Uterus (tissue), 2 donors: ENCODE results near the gene OTOA.

Experiments
- POLR2A ChIP-seq, 2 donors: fragments of 450-650 bp; IDR thresholded peaks; one replicate each; pipeline ENCODE4 v1.6.1; 2016; ENCODE audit warnings: antibody characterized with exemption in 2 of 2, mild to moderate bottlenecking in 1 of 2, moderate library complexity in 1 of 2
- TF ChIP-seq, protein P1 (sequence below), 4 experiments: fragments of 200-600 bp in 2 of 4; fragments of 450-650 bp in 2 of 4; sonication (generic) in 2 of 4; IDR thresholded peaks; one replicate each; pipeline ENCODE4 v1.5.1; 2016 to 2019; ENCODE audit warnings: antibody characterized with exemption in 4 of 4, mild to moderate bottlenecking in 2 of 4, moderate library complexity in 1 of 4

DNA sequence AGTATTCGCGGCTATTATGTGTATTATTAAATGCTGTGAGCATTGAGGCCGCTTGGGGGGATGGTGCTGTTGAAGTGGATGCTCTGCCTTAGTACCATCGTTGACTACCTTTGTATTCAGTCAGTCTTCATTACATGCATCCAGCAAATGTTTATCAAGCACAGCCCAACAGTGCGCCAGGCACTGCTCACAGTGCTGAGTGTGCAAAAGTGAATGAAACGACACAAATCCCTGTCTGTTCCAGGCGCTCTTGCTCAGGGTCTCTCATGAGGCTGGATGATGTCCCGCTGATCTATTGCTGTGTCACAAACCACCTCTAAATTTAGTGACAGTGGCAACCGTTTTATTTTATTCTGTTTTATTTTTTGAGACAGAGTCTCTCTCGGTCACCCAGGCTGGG, 53.8 kb downstream of the OTOA start:
- TF ChIP-seq, protein P1, sequence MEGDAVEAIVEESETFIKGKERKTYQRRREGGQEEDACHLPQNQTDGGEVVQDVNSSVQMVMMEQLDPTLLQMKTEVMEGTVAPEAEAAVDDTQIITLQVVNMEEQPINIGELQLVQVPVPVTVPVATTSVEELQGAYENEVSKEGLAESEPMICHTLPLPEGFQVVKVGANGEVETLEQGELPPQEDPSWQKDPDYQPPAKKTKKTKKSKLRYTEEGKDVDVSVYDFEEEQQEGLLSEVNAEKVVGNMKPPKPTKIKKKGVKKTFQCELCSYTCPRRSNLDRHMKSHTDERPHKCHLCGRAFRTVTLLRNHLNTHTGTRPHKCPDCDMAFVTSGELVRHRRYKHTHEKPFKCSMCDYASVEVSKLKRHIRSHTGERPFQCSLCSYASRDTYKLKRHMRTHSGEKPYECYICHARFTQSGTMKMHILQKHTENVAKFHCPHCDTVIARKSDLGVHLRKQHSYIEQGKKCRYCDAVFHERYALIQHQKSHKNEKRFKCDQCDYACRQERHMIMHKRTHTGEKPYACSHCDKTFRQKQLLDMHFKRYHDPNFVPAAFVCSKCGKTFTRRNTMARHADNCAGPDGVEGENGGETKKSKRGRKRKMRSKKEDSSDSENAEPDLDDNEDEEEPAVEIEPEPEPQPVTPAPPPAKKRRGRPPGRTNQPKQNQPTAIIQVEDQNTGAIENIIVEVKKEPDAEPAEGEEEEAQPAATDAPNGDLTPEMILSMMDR (IDR thresholded peaks at IDR 0.05): no peak
- TF ChIP-seq POLR2A (IDR thresholded peaks at IDR 0.05): no peak
